HEK293 (cell line): ENCODE results near the gene PIP4K2C.

Experiments
- YY1 ChIP-seq: fragments of 450-650 bp; formaldehyde crosslinking; IDR thresholded peaks from 2 replicates; pipeline ENCODE4 v1.5.1; 2018; ENCODE audit warnings: missing biosample characterization, missing genetic modification characterization
- ZBTB21 ChIP-seq: fragments of 450-650 bp; formaldehyde crosslinking; IDR thresholded peaks from 2 replicates; pipeline ENCODE4 v1.5.1; 2017; ENCODE audit warnings: missing biosample characterization, missing genetic modification characterization
- ZNF24 ChIP-seq: fragments of 450-650 bp; formaldehyde crosslinking; IDR thresholded peaks from 2 replicates; pipeline ENCODE4 v1.5.1; 2016; ENCODE audit warnings: missing biosample characterization, missing genetic modification characterization
- ZNF302 ChIP-seq: fragments of 450-650 bp; formaldehyde crosslinking; IDR thresholded peaks from 2 replicates; pipeline ENCODE4 v1.5.1; 2016; ENCODE audit warnings: missing biosample characterization, missing genetic modification characterization, low read depth
- TF ChIP-seq, protein P1 (sequence below): fragments of 450-650 bp; formaldehyde crosslinking; IDR thresholded peaks from 2 replicates; pipeline ENCODE4 v1.5.1; 2016; ENCODE audit warnings: missing biosample characterization, missing genetic modification characterization
- TF ChIP-seq, protein P2 (sequence below): fragments of 450-650 bp; formaldehyde crosslinking; optimal IDR thresholded peaks from 2 replicates; pipeline ENCODE3; 2016; ENCODE audit warnings: missing biosample characterization, mild to moderate bottlenecking, missing genetic modification characterization
- TF ChIP-seq, protein P3 (sequence below): fragments of 450-650 bp; formaldehyde crosslinking; IDR thresholded peaks from 2 replicates; pipeline ENCODE4 v1.5.1; 2016; ENCODE audit warnings: missing biosample characterization, missing genetic modification characterization, borderline replicate concordance

DNA sequence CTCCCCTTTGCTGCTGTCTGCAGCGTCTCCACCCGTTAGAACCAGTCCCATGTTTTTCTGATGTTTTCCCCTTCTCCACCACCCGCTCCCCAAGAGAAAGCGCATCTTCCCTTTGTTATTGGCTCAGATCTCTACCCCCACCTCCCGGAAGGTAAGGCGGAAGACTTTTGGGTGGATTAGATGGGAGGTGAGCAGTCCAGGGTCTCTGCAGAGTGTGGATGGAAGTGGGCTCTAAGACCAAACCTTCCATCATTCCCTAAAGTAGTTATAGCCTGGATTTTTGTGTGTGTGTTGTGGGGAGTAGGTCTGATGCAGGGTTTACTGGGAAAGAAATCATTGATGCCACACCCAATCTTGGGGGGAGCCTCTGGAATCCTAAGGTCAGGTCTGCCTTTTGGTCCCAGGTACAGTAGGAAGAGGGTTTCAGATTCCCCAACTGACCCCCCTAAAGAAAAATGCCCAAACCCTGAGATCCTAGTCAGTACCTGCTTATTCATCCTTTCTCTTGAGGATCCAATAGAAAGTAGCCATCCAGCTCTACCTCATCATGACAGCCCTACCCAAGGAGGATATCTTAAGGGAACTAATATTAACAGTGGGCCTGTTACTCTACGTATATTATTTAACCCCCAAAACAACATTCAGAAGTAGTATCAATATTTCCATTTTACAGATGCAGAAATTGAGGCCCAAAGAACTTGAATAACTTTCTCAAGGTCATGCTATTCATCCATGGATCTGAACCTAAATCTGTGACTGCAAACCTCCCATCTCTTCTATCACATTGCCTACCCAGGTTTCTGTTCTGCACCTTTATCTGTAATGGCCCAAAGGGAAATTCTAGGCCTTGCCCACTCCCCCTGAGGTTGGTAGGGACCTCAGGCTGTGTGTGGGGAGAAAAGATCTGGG lies 40.1 kb upstream of the PIP4K2C start:
- TF ChIP-seq, protein P1, sequence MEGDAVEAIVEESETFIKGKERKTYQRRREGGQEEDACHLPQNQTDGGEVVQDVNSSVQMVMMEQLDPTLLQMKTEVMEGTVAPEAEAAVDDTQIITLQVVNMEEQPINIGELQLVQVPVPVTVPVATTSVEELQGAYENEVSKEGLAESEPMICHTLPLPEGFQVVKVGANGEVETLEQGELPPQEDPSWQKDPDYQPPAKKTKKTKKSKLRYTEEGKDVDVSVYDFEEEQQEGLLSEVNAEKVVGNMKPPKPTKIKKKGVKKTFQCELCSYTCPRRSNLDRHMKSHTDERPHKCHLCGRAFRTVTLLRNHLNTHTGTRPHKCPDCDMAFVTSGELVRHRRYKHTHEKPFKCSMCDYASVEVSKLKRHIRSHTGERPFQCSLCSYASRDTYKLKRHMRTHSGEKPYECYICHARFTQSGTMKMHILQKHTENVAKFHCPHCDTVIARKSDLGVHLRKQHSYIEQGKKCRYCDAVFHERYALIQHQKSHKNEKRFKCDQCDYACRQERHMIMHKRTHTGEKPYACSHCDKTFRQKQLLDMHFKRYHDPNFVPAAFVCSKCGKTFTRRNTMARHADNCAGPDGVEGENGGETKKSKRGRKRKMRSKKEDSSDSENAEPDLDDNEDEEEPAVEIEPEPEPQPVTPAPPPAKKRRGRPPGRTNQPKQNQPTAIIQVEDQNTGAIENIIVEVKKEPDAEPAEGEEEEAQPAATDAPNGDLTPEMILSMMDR (tag by site-specific recombination), result no peak
- TF ChIP-seq ZBTB21 (tag by site-specific recombination) (no peak), ZNF24 (tag by site-specific recombination) (no peak), ZNF302 (tag by site-specific recombination) (no peak), YY1 (tag by site-specific recombination) (no peak)
- TF ChIP-seq, protein P2, sequence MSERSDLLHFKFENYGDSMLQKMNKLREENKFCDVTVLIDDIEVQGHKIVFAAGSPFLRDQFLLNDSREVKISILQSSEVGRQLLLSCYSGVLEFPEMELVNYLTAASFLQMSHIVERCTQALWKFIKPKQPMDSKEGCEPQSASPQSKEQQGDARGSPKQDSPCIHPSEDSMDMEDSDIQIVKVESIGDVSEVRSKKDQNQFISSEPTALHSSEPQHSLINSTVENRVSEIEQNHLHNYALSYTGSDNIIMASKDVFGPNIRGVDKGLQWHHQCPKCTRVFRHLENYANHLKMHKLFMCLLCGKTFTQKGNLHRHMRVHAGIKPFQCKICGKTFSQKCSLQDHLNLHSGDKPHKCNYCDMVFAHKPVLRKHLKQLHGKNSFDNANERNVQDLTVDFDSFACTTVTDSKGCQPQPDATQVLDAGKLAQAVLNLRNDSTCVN (tag by site-specific recombination), result no peak
- TF ChIP-seq, protein P3, sequence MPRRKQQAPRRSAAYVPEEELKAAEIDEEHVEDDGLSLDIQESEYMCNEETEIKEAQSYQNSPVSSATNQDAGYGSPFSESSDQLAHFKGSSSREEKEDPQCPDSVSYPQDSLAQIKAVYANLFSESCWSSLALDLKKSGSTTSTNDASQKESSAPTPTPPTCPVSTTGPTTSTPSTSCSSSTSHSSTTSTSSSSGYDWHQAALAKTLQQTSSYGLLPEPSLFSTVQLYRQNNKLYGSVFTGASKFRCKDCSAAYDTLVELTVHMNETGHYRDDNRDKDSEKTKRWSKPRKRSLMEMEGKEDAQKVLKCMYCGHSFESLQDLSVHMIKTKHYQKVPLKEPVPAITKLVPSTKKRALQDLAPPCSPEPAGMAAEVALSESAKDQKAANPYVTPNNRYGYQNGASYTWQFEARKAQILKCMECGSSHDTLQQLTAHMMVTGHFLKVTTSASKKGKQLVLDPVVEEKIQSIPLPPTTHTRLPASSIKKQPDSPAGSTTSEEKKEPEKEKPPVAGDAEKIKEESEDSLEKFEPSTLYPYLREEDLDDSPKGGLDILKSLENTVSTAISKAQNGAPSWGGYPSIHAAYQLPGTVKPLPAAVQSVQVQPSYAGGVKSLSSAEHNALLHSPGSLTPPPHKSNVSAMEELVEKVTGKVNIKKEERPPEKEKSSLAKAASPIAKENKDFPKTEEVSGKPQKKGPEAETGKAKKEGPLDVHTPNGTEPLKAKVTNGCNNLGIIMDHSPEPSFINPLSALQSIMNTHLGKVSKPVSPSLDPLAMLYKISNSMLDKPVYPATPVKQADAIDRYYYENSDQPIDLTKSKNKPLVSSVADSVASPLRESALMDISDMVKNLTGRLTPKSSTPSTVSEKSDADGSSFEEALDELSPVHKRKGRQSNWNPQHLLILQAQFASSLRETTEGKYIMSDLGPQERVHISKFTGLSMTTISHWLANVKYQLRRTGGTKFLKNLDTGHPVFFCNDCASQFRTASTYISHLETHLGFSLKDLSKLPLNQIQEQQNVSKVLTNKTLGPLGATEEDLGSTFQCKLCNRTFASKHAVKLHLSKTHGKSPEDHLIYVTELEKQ (tag by site-specific recombination), result no peak
